ENCODE data around the gene PHF20. TPM values are rescaled to one million over a fixed set of nuclear protein-coding genes. Genes with fewer than 3 reads are reported as not detected.

Gene PHF20
- total and polyA plus RNA-seq, 2 of the 13 experiments (the other 11 are each of a cell fraction or from before 2014, with no cell fraction given): 22.8 to 34.1 TPM

- no peak for TF ChIP-seq ZNF280D (CRISPR knock-in tag; IDR thresholded peaks at IDR 0.05)
- TF ChIP-seq ZNF615 (CRISPR knock-in tag; IDR thresholded peaks at IDR 0.05; ENCODE audit: borderline replicate concordance): no peak
- TF ChIP-seq ATF4 (CRISPR knock-in tag; IDR thresholded peaks at IDR 0.05): no peak
- no peak for TF ChIP-seq HOXA5 (CRISPR knock-in tag; IDR thresholded peaks at IDR 0.05)
- no peak for TF ChIP-seq REXO4 (CRISPR knock-in tag; IDR thresholded peaks at IDR 0.05; ENCODE audit: borderline replicate concordance)
- TF ChIP-seq ZNF329 (CRISPR knock-in tag; IDR thresholded peaks at IDR 0.05; ENCODE audit: low read depth): no peak
- no peak for TF ChIP-seq TP53 (CRISPR knock-in tag; conservative IDR thresholded peaks at IDR 0.05)
- TF ChIP-seq CREM (IDR thresholded peaks at IDR 0.05): no peak
- no peak for TF ChIP-seq CREM (CRISPR knock-in tag; IDR thresholded peaks at IDR 0.05)
- TF ChIP-seq ELF4 (CRISPR knock-in tag; IDR thresholded peaks at IDR 0.05; ENCODE audit: borderline replicate concordance): no peak
- no peak for TF ChIP-seq ZKSCAN8 (CRISPR knock-in tag; IDR thresholded peaks at IDR 0.05; ENCODE audit: borderline replicate concordance)
- no peak for TF ChIP-seq SMARCE1 (IDR thresholded peaks at IDR 0.05; ENCODE audit: borderline replicate concordance)
- no peak for TF ChIP-seq ZNF274 (CRISPR knock-in tag; IDR thresholded peaks at IDR 0.05)
- no peak for TF ChIP-seq GATA4 (IDR thresholded peaks at IDR 0.05; ENCODE audit: borderline replicate concordance, low read depth)
- no peak for TF ChIP-seq ZBTB21 (CRISPR knock-in tag; IDR thresholded peaks at IDR 0.05)
- no peak for TF ChIP-seq ZNF251 (CRISPR knock-in tag; IDR thresholded peaks at IDR 0.05)
- no peak for TF ChIP-seq ELF3 (CRISPR knock-in tag; IDR thresholded peaks at IDR 0.05)
- no peak for TF ChIP-seq CHCHD3 (CRISPR knock-in tag; IDR thresholded peaks at IDR 0.05)
- TF ChIP-seq FUBP1 (CRISPR knock-in tag; IDR thresholded peaks at IDR 0.05; ENCODE audit: borderline replicate concordance): no peak
- TF ChIP-seq ZNF160 (CRISPR knock-in tag; IDR thresholded peaks at IDR 0.05): no peak
- TF ChIP-seq ZNF224 (CRISPR knock-in tag; IDR thresholded peaks at IDR 0.05): no peak
- TF ChIP-seq RARG (CRISPR knock-in tag; IDR thresholded peaks at IDR 0.05; ENCODE audit: low read depth): no peak
- TF ChIP-seq FIP1L1 (IDR thresholded peaks at IDR 0.05; ENCODE audit: borderline replicate concordance, insufficient read depth, low read depth, low read length): no peak
- TF ChIP-seq ZNF605 (CRISPR knock-in tag; IDR thresholded peaks at IDR 0.05): peak; percentile 34; the same call in 1 of the 2 replicates
- peak; percentile 64; the same call in 1 of the 2 replicates for TF ChIP-seq NFE2L2 (IDR thresholded peaks at IDR 0.05; ENCODE audit: low read length)
- TF ChIP-seq ZNF790 (CRISPR knock-in tag; IDR thresholded peaks at IDR 0.05; ENCODE audit: borderline replicate concordance): no peak
Observed at GRCh38 chr20:35901678-35902544, 130.1 kb downstream of the PHF20 start (continued).
